IMR-90 (cell line): ENCODE results near the gene TSPEAR.

Experiments
- FOS ChIP-seq: fragments of 150-350 bp; IDR thresholded peaks from 2 replicates; pipeline ENCODE4 v1.6.1; 2016; ENCODE audit warnings: low read depth, low read length
- POLR2A ChIP-seq: IDR thresholded peaks from 2 replicates; pipeline ENCODE4 v1.6.1; 2012; ENCODE audit warnings: mild to moderate bottlenecking, low read depth, low read length
- RCOR1 ChIP-seq: IDR thresholded peaks from 2 replicates; pipeline ENCODE4 v1.6.1; 2012; ENCODE audit warnings: mild to moderate bottlenecking, low read length, improper control_type of control experiment; ENCODE audit not compliant: insufficient replicate concordance
- SMC3 ChIP-seq: fragments of 150-350 bp; IDR thresholded peaks from 2 replicates; pipeline ENCODE4 v1.6.1; 2016; ENCODE audit warnings: low read depth, mild to moderate bottlenecking, antibody characterized with exemption, low read length, moderate library complexity
- TF ChIP-seq, protein P1 (sequence below): fragments of 150-350 bp; IDR thresholded peaks from 2 replicates; pipeline ENCODE4 v1.6.1; 2017; ENCODE audit warnings: mild to moderate bottlenecking, antibody characterized with exemption, low read length, low read depth
- TF ChIP-seq, protein P2 (sequence below): conservative IDR thresholded peaks from 2 replicates; pipeline ENCODE4 v1.5.1; 2012; ENCODE audit warnings: mild to moderate bottlenecking, low read depth, low read length, improper control_type of control experiment

DNA sequence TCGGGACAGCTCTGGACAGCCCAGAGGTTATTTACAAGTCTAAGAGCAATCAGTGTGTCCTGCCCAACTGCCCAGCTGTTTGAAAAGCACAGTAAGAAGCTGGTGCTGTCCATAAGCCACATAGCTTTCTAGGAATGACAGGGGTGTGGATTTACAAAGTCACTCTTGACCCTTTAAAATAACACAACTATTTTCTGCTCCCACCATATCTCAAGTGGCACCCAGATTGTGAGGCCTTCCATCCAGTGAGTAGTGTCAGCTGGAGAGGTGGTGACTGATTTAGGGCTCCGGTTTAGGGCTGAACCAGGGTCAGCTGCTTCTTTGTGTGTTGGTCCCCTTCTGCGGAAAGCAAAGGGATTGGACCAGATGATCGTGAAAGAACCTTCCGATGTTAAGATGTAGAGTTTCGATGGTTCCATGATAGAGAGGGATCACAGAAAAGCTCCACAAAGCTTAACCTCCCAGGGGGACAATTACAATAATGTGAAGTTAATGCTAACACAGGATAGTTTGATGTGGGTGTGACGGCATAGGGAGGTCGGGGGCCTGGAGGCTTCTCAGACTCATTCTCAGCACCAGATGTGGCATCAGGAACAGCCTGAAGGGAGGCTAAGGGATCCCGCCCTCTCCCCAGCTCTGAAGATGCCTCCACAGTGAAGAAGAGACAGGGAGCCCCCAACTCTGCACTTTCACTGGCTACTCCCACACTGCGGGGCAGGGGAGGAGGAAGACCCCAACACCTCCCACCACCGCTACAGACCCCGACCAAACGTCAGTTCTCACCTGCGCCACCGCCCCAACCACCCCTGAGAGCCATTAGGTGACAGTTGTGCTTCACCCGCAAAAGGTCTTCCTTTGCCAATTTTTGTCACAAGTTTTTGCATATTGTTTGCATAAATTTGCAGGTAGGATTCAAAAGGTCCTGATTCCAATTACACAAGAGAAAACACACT, 215.5 kb downstream of the TSPEAR start:
- TF ChIP-seq POLR2A (no peak), FOS (no peak), RCOR1 (no peak), SMC3 (no peak)
- TF ChIP-seq, protein P1, sequence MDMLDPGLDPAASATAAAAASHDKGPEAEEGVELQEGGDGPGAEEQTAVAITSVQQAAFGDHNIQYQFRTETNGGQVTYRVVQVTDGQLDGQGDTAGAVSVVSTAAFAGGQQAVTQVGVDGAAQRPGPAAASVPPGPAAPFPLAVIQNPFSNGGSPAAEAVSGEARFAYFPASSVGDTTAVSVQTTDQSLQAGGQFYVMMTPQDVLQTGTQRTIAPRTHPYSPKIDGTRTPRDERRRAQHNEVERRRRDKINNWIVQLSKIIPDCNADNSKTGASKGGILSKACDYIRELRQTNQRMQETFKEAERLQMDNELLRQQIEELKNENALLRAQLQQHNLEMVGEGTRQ, result no peak
- TF ChIP-seq, protein P2, sequence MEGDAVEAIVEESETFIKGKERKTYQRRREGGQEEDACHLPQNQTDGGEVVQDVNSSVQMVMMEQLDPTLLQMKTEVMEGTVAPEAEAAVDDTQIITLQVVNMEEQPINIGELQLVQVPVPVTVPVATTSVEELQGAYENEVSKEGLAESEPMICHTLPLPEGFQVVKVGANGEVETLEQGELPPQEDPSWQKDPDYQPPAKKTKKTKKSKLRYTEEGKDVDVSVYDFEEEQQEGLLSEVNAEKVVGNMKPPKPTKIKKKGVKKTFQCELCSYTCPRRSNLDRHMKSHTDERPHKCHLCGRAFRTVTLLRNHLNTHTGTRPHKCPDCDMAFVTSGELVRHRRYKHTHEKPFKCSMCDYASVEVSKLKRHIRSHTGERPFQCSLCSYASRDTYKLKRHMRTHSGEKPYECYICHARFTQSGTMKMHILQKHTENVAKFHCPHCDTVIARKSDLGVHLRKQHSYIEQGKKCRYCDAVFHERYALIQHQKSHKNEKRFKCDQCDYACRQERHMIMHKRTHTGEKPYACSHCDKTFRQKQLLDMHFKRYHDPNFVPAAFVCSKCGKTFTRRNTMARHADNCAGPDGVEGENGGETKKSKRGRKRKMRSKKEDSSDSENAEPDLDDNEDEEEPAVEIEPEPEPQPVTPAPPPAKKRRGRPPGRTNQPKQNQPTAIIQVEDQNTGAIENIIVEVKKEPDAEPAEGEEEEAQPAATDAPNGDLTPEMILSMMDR, result no peak
